Fibroblast of gingiva (primary cell): ENCODE results near the gene FAM118A.
"Not testable (repeated sequence)": the region's sequence is repeated elsewhere in the genome, so short reads cannot be mapped to it uniquely, and the experiment has no call there.

Experiments used
- DNase-seq: peaks from one replicate; pipeline ENCODE4 v3.0.0-alpha.2; 2011; ENCODE audit warnings: low read depth

Gene FAM118A

DNA sequence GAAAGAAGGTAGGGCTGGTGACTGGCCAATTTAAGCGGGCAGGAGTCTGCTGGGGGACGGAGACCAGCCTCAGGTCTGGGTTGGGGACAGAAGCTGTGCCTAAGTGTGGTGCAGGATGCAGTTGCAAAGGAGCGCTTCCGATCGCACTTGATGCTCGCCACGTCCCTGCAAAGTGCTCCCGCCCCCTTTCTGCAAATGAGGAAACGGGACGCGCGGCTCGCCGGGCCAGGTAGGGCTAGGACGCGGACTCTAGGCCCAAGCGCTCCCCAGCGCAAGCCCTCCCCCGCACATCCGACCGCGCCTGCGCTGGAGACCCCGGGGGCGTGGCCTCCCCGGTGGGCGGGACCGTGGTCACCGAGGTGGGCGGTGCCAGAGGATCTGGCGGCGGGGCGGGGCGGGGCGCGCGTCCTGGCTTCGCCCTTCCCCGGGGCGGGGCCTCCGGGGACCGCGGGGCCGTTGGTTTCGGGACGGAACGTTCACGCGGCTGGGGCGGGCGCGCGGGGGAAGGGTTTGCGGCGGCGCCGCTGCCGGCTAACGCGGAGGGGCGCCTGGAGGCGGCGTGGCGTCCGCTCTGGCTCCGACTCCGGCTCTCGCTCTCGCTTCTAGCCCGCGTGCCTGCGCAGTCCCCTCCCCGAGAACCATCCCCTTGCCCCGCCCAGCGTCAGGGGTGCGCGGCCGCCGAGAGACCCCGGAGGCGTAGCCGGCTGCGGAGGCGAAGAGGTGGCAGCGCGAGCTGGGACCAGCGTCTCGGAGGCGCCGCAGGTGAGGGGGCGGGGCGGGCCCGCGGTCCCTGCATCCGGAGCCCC lies at the start of gene FAM118A:
Gene FAM118A, plus strand, starts transcription at position 513 of the 806 bp plus-strand sequence. CDS start 12,446 bp downstream, outside the sequence.
- peak; percentile 89 for DNase-seq

- not testable (repeated sequence) for DNase-seq
Measured at GRCh38 chr22:45260395-45260759, 49.4 kb upstream of the FAM118A start.

DNA sequence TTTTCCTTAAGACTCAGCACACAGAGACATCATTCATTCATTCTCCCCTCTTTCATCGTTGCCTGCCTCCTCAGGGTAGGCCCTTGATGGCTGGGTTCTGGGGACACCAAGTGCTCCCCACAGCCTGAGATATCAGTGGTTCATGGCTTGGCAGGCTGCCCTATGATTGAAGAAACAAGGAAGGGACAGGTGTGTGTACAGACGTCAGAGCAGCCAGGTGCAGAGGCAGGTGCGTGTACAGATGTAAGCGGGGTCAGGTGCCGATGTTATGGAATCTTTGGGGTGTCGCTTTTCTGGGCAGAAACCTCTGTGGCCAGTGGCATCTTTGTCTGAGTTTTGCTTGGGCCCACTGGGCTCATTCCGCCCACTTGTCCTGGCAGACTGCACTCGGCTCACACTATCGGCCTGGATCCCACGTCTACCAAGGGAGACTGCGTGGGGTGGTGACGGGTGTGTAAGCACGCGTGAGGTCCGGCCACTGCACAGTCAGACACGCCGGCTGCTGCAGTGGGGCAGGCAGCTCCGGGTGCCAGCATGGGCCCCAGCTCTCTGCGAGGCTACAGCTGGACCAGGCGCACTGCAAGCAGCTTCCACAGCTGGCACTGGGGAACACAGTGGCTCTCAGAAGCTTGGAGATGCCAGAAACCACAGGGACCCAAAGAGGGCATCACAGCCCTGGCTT lies 48.2 kb upstream of the FAM118A start:
- no peak for DNase-seq

GRCh38 chr22:45262195-45262930 lies 47.4 kb upstream of the FAM118A start:
- DNase-seq, result no peak

- no peak for DNase-seq
Measured at GRCh38 chr22:45262931-45263462, 46.7 kb upstream of the FAM118A start.

DNA sequence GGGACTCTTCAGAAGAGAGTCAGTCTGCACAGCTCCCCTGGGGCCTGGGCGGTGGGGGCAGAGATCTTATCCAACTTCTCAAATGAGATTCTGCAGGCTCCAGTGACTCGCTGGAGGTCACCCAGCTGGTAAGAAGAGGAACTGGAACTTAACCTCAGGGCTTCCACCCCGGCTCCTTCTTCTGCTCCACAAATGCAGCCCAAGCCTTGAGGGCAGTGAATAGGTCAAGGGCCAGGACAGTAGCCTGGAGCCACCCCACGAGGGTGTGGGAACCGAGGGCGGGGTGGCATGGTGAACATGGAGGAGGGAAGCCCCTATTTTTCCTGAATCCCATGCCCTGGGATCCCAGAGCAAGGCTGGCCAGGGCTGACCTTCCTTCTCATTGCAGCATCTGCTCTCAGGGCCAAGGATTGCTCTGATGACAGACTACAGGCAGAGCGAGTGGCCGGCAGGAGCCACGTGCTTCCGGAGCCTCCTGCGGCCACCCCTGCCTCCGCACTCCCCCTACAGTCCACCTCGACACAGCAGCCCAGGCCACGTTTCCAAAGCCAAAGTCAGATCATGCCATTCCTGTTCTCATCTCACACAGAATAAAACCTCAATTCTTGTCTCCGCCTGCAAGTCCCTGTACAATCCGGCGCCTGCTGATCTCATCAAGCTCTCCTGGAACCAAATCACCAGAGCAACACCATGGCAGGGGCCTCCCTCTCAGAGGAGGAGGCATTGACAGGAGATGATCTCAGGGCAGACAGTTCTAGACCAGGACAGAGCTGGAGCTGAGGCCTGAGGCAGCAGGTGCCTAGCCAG lies 46.1 kb upstream of the FAM118A start:
- DNase-seq, result peak; percentile 84

GRCh38 chr22:45265535-45265934 lies 44.2 kb upstream of the FAM118A start:
- no peak for DNase-seq

DNA sequence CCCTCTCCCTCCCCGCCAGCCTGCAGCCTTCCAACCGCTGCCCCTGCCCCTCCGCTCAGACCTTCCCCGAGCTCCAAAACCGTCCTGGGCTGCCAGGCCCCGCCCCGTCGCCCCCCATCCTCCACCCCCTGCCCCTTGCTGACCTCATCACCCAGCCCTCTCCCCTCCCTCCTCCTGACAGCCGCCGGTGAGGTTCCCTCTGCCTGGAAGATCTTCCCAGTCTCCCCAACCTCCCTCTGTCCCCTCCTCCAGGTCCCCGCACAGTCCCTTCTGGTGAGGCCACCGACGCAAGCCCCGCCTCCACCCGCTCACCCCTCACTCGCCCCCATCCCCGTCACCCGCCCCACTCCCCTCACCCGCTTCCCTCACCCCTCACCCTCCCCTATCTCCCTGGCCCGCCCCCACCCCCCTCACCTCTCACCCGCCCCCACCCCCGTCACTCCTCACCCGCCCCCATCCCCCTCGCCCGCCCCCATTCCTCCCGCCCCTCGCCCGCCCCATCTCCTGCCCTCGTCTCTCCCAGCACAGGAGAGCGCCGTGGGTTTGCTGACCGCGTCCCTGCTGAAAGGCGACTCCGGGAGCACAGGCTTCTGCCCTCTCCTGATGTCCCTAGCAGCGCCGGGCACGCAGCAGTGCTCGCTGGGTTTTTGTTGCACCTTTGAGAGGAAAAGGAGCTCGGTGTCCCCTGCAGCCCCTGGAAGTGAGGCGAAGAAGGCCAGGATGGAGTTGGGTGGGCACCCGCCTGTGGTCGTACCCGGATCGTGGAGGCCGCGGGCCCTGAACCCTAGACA lies 41.4 kb upstream of the FAM118A start:
- no peak for DNase-seq

- DNase-seq, result peak; percentile 55
Measured at GRCh38 chr22:45268958-45269844, 40.5 kb upstream of the FAM118A start.

DNA sequence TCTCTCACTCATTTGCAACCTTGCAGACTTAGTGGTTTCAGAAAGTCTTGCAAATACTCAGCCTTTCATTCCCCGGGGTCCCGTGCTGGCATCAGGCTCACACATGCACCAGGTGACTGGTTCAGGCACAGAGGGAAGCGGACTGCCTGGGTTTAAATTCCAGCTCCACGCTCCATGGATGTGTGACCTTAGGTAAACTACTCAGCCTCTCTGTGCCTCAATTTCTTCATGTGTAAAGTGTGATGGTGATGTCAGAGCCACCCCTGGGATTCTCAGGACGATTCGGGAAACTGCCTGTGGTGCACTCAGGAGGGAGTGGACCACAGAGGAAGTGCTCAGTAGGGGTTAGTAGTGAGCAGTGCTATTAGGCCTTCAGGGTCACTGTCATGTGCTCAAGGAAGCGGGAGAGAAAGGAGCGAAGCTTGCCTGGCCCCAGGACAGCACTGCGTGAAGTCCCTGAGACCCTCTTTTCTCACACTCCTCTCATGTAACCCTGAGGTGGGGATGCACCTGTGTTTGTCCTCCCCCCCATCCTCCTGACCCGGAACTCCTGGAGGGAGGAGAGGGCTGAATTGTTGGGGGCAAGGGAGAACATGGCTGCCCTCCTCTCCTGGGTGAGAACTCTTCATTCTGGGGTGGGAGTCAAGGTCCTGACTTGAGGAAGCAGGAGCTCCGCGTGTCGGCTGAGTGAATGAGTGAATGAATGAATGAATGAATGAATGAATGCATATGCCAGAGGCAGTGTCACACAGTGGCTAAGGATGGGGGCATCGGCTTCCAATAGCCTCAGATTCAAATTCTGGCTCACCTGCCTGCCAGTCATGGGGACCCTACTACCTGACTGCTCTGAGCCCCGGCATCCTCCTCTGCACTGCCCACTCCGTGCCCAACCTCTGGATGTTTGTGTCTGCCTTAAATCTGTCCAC lies 39.4 kb upstream of the FAM118A start:
- DNase-seq, result no peak

DNA sequence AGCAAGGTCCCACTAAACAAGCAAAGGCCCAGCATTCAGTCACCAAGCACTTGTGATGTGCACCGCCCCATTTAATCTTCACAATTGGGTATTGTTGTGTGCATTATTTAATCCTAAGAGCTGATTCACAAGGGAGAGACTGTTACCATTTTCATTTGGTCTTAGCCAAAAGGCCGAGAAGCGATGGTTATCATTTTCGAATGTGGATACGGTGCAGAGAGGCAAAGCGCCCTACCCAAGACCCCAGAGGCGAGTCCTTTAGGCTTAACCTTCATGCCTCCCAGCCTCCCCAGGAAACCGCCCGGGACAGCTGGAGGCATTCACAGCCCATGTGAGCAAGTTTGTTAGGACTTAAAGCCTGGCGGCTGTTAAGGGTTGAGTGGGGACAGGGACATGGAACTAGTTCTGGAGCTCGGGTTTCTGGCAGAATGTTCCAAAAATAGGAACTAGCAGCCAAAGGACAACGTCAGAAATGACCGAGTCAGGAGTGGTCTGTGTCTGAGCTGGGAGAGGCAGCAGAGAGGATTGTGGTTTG lies 38.0 kb upstream of the FAM118A start:
- no peak for DNase-seq

GRCh38 chr22:45272498-45272897 lies 37.2 kb upstream of the FAM118A start:
- no peak for DNase-seq

- DNase-seq, result no peak
Measured at GRCh38 chr22:45273452-45274075, 36.2 kb upstream of the FAM118A start.

DNA sequence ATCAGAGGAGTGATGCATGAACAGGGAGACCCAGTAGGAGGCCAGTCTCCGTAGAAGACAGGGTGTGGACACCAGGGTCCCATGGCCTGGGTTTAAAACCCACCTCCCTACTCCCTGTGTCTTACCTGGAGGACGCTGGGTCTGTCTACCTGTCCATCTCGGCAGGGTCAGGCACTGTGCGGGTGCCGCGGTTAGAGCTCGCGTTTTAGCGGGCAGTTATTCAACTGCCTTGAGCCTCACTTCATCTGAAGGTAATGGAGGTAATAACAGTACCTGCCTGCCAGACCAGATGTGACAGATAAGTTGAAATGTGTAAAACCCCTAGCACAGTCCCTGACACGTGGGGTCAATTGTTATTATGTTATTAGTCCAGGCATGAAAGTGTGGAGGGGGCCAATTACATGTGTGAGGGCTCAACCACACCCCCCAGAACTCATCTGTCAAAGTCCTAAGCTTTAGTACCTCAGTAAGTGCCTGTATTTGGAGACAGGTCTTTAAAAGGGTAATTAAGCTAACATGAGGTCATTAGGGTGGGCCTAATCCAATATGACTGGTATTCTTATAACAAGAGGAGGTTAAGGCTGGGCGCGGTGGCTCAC lies 33.1 kb upstream of the FAM118A start:
- DNase-seq, result no peak

GRCh38 chr22:45277720-45278119 lies 32.0 kb upstream of the FAM118A start:
- not testable (repeated sequence) for DNase-seq

DNA sequence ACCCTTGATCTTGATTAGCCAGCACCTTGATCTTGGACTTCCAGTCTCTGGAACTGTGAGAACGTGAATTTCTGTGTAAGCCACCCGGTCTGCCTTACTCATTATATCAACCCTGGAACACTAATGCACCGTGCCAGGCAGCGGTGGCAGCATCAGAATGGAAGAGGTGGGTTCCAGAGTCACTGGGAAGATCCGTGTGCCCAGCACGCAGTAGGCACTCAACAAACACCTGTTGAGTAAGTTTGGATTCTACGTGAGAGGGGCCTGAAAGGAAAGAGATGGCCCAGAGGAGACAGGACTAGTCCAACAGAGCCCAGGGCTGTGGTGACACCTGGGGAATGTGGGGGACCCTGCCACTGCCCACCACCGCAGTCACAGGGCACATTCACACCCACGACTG lies 31.6 kb upstream of the FAM118A start:
- no peak for DNase-seq

GRCh38 chr22:45280587-45280980 lies 29.1 kb upstream of the FAM118A start:
- DNase-seq, result no peak

- DNase-seq, result no peak
Measured at GRCh38 chr22:45281010-45281409, 28.7 kb upstream of the FAM118A start.
